ENCODE measurements around the gene SYT2.
A peak's percentile ranks its signal among the peaks of the same experiment; 100 is the strongest.

- TF ChIP-seq POLR2AphosphoS5 (IDR thresholded peaks at IDR 0.05; ENCODE audit: low read depth, low read length) (no peak), REST (IDR thresholded peaks at IDR 0.05; ENCODE audit: insufficient read depth in 1 of 2, low read depth in 2 of 2, low read length in 2 of 2) (peak in 1 of 2 experiments; percentile 40; a peak in 1 of 4 replicates)
Observed at GRCh38 chr1:202589190-202589930, 120.9 kb downstream of the SYT2 start.

Data from PFSK-1 (cell line).